ENCODE results near the gene ACAA1.

ACAA1 gene

DNA sequence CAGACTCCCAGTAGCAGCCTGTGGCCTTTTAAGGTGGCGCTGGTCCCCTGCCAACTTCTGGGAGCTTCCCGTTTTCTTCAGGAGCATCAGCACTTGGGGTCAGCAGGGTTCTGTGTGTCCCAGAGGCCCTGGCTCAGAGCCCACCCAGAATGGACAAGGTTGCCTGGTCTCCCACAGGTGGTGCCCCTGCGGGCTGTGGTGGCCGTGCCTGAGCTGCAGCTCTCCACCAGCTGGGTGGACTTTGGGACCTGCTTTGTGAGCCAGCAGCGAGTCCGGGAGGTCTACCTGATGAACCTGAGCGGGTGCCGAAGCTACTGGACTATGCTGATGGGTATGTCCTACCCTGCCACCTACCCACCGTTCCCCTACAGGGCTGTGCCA lies 15.5 kb downstream of the ACAA1 start:
- TF ChIP-seq, protein P1, sequence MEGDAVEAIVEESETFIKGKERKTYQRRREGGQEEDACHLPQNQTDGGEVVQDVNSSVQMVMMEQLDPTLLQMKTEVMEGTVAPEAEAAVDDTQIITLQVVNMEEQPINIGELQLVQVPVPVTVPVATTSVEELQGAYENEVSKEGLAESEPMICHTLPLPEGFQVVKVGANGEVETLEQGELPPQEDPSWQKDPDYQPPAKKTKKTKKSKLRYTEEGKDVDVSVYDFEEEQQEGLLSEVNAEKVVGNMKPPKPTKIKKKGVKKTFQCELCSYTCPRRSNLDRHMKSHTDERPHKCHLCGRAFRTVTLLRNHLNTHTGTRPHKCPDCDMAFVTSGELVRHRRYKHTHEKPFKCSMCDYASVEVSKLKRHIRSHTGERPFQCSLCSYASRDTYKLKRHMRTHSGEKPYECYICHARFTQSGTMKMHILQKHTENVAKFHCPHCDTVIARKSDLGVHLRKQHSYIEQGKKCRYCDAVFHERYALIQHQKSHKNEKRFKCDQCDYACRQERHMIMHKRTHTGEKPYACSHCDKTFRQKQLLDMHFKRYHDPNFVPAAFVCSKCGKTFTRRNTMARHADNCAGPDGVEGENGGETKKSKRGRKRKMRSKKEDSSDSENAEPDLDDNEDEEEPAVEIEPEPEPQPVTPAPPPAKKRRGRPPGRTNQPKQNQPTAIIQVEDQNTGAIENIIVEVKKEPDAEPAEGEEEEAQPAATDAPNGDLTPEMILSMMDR (IDR thresholded peaks at IDR 0.05; ENCODE audit: low read depth, low read length), result no peak
- no peak for DNase-seq (ENCODE audit: extremely low read depth, low read depth)

DNA sequence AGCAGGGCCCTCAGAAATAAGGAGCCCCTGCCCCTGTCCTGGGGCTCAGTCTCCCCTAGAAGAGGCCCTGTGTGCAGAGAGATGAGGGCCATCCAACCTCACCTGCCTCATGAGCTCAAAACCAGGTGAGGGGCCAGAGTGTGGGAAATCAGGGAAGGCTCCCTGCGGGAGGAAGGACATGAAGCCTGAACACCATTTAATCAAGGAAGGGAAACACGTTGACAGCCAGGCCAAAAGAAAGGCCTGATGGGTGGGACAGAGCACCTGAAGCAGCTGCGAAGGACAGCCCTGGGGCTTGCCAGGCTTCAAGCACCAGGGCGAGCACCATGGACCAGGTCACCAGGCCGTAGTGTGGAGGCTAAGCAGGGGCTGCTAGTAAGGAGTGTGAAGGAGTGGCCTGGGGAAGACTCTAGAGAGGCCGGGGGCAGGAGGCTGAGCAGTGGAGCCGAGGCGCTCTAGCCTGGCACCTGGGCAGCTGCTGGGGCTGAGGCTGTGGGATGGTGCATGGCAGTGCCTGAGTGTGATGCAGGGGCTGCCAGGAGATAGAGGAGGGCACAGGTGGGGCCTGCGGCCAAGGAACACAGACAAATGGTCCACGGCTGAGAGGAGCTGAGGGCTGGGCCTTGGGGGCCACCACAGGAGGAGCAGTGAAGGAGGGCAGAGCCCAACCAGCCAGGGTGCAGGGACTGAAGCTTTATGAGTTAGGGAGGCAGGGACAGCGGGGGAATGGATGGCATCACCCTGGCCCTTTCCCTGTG lies 16.1 kb downstream of the ACAA1 start:
- TF ChIP-seq, protein P1 (IDR thresholded peaks at IDR 0.05; ENCODE audit: low read depth, low read length), result no peak
- no peak for DNase-seq (ENCODE audit: extremely low read depth, low read depth)

DNA sequence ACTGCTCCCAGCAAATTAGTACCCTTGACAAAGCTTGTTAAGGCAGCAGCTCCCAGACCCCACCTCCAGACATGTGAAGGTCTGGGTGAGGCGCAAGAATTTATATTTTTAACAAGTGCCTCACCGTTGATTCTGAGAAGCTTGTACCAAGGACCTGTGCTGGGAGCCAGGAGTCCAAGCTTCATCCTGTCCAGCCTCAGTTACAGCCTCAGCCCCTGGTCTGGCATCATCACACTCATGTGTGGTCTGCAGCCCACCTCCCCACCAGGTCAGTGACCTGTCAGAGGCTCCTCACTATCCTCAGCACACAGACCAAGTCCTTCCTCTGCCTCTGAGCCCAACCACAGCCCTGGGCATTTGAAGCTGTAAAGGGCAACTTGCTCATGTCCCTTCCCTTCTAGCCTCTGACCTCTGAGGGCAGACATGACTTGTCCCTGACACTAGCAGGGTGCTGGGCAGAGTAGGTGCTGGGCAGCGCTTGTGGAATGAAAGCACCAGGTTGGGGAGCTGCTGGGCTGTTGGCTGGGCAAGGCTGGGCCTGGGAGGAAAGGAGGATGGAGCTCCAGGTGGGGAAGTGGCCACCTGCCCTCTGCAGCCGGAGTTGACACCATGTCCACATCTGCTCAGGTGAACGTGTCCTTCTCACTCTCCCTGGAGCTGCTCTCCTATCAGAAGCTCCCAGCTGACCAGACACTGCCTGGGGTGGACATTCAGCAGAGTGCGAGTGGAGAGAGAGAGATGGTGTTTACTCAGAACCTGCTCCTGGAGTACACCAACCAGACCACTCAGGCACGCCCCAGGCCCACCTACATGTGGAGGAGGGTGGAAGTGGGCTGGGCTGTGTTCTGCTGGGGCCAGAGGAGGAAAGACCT lies 16.9 kb downstream of the ACAA1 start:
- TF ChIP-seq, protein P1 (IDR thresholded peaks at IDR 0.05; ENCODE audit: low read depth, low read length), result no peak

DNA sequence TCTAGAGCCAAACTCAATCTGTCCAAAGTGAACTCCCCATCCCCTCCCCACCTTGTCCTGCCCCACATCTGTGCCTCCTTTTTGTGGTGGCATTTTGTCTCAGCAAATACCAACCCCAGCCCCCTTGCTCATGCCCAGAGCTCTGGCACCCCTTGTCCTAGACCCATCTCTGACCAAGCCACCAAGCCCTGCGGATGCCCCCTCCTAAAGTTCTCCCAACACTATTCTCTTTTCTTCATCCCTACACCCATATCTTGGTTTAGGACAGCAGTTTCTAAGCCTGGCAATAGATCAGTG lies 17.7 kb downstream of the ACAA1 start:
- TF ChIP-seq, protein P1 (IDR thresholded peaks at IDR 0.05; ENCODE audit: low read depth, low read length), result no peak
- no peak for DNase-seq (ENCODE audit: extremely low read depth, low read depth)

More for the DNA sequence above, 16.9 kb downstream of the ACAA1 start:
- no peak for DNase-seq (ENCODE audit: extremely low read depth, low read depth)

DNA sequence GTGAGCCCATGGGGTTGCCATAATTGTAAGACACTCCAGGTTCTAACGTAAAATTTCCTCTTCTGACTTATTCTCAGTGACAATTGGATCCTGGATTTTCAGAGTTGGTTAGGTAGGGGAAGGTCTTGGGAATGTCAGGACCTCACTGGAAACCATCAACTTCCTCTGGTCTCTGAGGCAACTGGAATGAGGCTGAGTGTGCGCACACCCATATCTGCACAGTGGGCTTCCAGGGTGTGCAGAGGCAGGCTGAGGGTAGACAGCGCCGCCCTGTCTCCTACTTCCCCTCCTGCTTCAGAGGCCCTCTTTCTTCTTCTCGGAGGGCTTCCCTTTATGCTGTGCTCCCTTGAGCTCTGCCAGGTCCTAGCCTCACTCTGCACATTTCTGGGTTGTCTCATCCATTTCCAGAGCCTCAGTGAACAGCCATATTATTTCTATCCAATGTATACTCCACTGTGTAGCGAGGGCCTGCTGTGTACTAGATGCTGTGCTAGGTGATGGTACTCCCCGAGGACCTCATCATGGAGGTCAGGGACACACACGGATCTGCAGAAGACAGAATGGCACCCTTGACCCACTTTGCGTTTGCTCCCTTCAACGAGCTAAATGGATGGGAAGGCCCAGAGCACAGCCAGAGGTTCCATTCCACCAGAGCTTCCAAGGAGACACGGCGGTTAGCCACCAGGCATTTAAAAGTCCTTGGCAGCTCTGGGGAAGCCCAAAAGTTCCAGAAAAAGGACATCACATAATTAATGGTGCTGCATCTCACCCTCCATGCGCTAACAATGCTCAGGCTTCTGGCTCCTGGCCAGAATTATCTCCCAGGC lies 18.3 kb downstream of the ACAA1 start:
- DNase-seq (ENCODE audit: extremely low read depth, low read depth), result no peak
- TF ChIP-seq, protein P1 (IDR thresholded peaks at IDR 0.05; ENCODE audit: low read depth, low read length), result no peak

DNA sequence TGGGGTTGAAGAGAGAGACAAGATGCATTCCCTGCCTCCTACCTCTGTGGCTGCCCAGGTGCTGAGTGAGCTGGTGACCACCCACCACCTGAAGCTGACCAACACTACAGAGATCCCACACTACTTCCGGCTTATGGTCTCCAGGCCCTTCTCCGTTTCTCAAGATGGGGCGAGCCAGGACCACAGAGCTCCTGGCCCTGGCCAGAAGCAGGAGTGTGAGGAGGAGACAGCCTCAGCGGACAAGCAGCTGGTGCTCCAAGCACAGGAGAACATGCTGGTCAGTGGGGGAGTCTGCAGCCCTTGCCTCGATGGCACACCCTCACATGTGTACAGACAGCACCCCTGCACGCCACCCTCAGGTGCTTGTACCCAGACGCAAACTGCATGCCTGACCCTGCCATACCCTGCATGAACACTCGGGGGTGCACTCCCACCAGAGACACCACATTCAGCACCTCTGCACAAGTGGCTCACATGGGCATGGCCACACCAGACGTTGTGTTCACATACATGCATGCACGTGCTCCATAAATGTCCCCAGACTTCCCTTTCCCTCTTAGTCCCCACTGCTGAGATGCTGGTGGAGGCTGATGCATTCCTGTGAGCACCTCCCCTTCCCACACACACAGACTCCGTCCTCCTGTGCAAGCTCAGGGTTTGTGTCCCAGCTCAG lies 19.0 kb downstream of the ACAA1 start:
- TF ChIP-seq, protein P1 (IDR thresholded peaks at IDR 0.05; ENCODE audit: low read depth, low read length), result peak; percentile 81
- DNase-seq (ENCODE audit: extremely low read depth, low read depth), result no peak

All from AG09319 (cell line).